Measurements from ENCODE around the gene MDC1.

The MDC1 gene

DNA sequence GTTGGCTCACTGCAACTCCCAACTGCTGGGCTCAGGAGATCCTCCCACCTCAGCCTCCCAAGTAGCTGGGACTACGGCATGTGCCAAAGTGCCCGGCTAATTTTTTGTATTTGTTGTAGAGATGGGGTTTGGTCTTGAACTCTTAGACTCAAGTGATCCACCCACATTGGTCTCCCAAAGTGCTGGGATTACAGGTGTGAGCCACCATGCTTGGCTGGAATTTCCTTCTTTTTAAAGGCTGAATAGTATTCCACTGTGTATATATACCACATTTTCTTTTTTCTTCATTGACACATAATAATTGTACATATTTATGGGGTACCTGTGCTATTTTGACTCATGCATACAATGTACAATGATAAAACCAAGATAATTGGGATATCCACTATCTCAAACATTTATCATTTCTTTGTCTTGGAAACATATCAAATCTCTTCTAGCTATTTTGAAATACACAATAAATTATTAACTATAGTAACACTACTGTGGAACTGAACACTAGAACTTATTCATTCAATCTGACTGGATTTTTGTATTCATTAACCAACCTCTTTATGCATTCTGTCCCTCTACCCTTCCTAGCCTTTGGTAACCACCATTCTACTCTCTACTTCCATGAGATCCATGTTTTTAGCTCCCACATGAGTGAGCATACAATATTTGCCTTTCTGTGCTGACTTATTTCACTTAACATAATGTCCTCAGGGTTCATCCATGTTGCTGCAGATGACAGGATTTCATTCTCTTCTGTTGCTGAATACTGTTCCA lies 7.8 kb downstream of the MDC1 start:
- Histone ChIP-seq H3K4me3 (ENCODE audit: low read length) (no peak overlapping the region), H3K36me3 (ENCODE audit: insufficient read depth, low read length) (peaks cover 92% of the 10 kb centered on the region), H3K27ac (ENCODE audit: low read depth, low read length) (no peak overlapping the region), H3K9me3 (ENCODE audit: insufficient read depth, low read depth, low read length) (no peaks in the 10 kb centered on the region), H3K27me3 (ENCODE audit: insufficient read depth, low read length) (no peaks in the 10 kb centered on the region), H3K9ac (ENCODE audit: low read depth, low read length) (no peak overlapping the region), H3K4me1 (ENCODE audit: insufficient read depth, low read length) (no peaks in the 10 kb centered on the region)
- WGBS, result 100% methylated on average over 2 of the region's 2 CpGs

- Histone ChIP-seq H3K4me3 (ENCODE audit: low read length) (no peak overlapping the region), H3K4me1 (ENCODE audit: insufficient read depth, low read length) (no peaks in the 10 kb centered on the region), H3K36me3 (ENCODE audit: insufficient read depth, low read length) (peaks cover 92% of the 10 kb centered on the region), H3K27me3 (ENCODE audit: insufficient read depth, low read length) (no peaks in the 10 kb centered on the region), H3K9me3 (ENCODE audit: insufficient read depth, low read depth, low read length) (no peaks in the 10 kb centered on the region), H3K27ac (ENCODE audit: low read depth, low read length) (no peak overlapping the region), H3K9ac (ENCODE audit: low read depth, low read length) (no peak overlapping the region)
- WGBS, result 88% methylated on average over 6 of the region's 6 CpGs
Measured at GRCh38 chr6:30707281-30707850, 9.7 kb downstream of the MDC1 start.

GRCh38 chr6:30705620-30706019 lies 11.5 kb downstream of the MDC1 start:
- Histone ChIP-seq H3K36me3 (ENCODE audit: insufficient read depth, low read length) (peaks cover 86% of the 10 kb centered on the region), H3K4me1 (ENCODE audit: insufficient read depth, low read length) (no peaks in the 10 kb centered on the region), H3K27me3 (ENCODE audit: insufficient read depth, low read length) (no peaks in the 10 kb centered on the region), H3K9me3 (ENCODE audit: insufficient read depth, low read depth, low read length) (no peaks in the 10 kb centered on the region), H3K27ac (ENCODE audit: low read depth, low read length) (no peak overlapping the region), H3K4me3 (ENCODE audit: low read length) (no peak overlapping the region), H3K9ac (ENCODE audit: low read depth, low read length) (no peak overlapping the region)
- WGBS, result 94% methylated on average over 4 of the region's 4 CpGs

DNA sequence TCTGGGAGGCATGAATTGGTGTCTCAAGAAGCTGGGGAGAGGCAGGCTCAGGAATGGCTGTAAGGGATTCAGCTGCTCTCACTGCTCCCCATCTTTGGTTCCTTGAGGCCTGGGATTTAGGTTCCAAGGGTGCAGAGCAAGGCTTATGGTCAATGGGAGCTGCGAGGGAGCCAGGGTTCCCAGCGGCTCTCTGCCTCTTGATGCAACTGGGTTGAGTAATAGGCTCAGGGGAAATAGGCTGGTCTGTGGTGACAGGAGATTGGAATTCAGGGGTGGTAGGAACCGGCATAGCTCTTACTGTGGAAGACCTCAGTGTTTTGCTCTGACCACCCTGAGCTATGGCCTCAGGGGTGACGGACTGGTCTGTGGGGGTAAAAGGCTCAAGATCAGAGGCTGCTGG lies 13.3 kb downstream of the MDC1 start:
- Histone ChIP-seq H3K9ac (ENCODE audit: low read depth, low read length) (no peak overlapping the region), H3K4me1 (ENCODE audit: insufficient read depth, low read length) (no peaks in the 10 kb centered on the region; the same call in 1 of the 2 replicates), H3K9me3 (ENCODE audit: insufficient read depth, low read depth, low read length) (no peaks in the 10 kb centered on the region), H3K36me3 (ENCODE audit: insufficient read depth, low read length) (peaks cover 83% of the 10 kb centered on the region), H3K4me3 (ENCODE audit: low read length) (no peak overlapping the region), H3K27ac (ENCODE audit: low read depth, low read length) (no peak overlapping the region), H3K27me3 (ENCODE audit: insufficient read depth, low read length) (no peaks in the 10 kb centered on the region)
- whole genome bisulfite sequencing, result 96% methylated on average over 4 of the region's 4 CpGs

GRCh38 chr6:30703011-30703410 lies 14.1 kb downstream of the MDC1 start:
- Histone ChIP-seq H3K4me3 (ENCODE audit: low read length) (no peak overlapping the region), H3K4me1 (ENCODE audit: insufficient read depth, low read length) (no peaks in the 10 kb centered on the region; the same call in 1 of the 2 replicates), H3K9me3 (ENCODE audit: insufficient read depth, low read depth, low read length) (no peaks in the 10 kb centered on the region), H3K27me3 (ENCODE audit: insufficient read depth, low read length) (no peaks in the 10 kb centered on the region), H3K36me3 (ENCODE audit: insufficient read depth, low read length) (peaks cover 75% of the 10 kb centered on the region), H3K27ac (ENCODE audit: low read depth, low read length) (no peak overlapping the region), H3K9ac (ENCODE audit: low read depth, low read length) (no peak overlapping the region)
- WGBS, result 98% methylated on average over 10 of the region's 10 CpGs

GRCh38 chr6:30700340-30700739 lies 16.7 kb downstream of the MDC1 start:
- no peaks in the 10 kb centered on the region for H3K27me3 ChIP-seq (ENCODE audit: insufficient read depth, low read length)
- H3K9ac ChIP-seq (ENCODE audit: low read depth, low read length), result no peak overlapping the region
- 60% methylated on average over 4 of the region's 4 CpGs for WGBS
- H3K4me3 ChIP-seq (ENCODE audit: low read length), result no peak overlapping the region
- H3K36me3 ChIP-seq (ENCODE audit: insufficient read depth, low read length), result peaks cover 54% of the 10 kb centered on the region
- 0 out of 2 replicates have a peak overlapping the region, but pooled peaks have one; percentile 18 for H3K27ac ChIP-seq (ENCODE audit: low read depth, low read length)
- H3K9me3 ChIP-seq (ENCODE audit: insufficient read depth, low read depth, low read length), result no peaks in the 10 kb centered on the region
- H3K4me1 ChIP-seq (ENCODE audit: insufficient read depth, low read length), result no peaks in the 10 kb centered on the region; the same call in 1 of the 2 replicates

DNA sequence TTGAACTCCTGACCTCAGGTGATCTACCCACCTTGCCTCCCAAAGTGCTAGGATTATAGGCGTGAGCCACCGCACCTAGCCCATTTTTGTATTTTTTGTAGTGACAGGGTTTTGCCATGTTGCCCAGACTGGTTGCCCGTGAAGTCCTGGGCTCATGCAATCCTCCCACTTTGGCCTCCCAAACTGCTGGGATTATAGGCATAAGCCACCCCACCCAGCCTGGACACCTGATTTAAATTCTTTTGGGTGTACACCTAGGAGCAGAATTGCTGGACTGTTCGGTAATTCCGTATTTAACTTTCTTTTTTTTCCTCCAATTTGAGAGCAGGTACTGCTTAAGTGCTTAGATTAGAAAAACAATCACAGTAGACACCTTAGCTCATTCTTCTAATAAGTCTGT lies 20.6 kb downstream of the MDC1 start:
- Histone ChIP-seq H3K9me3 (ENCODE audit: insufficient read depth, low read depth, low read length) (no peaks in the 10 kb centered on the region), H3K36me3 (ENCODE audit: insufficient read depth, low read length) (peaks cover 18% of the 10 kb centered on the region), H3K4me1 (ENCODE audit: insufficient read depth, low read length) (peaks cover 3% of the 10 kb centered on the region; the same call in 1 of the 2 replicates), H3K27me3 (ENCODE audit: insufficient read depth, low read length) (no peaks in the 10 kb centered on the region), H3K9ac (ENCODE audit: low read depth, low read length) (no peak overlapping the region), H3K4me3 (ENCODE audit: low read length) (no peak overlapping the region), H3K27ac (ENCODE audit: low read depth, low read length) (no peak overlapping the region)
- 92% methylated on average over 5 of the region's 5 CpGs for WGBS

DNA sequence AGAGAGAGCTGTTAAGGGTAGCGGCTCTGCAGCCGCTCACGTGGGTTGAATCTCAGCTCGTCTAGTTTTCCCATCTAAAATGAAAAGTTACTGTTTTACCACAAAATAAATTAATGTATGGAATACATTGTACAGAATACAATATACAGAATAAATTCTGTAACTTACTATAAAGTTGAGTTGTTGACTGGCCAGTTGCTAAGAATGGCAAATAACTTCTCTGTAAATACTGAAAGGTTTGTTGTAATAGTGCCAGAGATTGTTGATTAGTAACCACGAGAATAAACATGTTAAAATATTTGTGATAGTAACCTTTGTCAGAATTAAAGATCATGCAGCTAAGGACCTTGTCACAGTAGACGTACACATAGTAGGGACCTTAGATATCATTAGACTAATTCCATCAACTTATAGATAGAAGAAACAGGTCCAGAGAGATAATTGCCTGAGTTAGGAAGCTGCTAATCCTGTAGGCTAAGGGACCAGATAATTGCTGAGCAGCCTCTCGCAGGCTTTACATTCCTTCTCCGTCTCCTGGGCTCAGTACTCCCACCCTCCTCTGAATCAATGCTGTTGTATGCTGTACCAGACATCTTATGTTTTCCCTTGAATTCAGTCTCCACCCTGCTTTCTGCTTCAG lies 25.8 kb downstream of the MDC1 start:
- no peaks in the 10 kb centered on the region for H3K36me3 ChIP-seq (ENCODE audit: insufficient read depth, low read length)
- 45% methylated on average over 4 of the region's 8 CpGs for WGBS
- H3K9me3 ChIP-seq (ENCODE audit: insufficient read depth, low read depth, low read length), result no peaks in the 10 kb centered on the region
- no peaks in the 10 kb centered on the region for H3K27me3 ChIP-seq (ENCODE audit: insufficient read depth, low read length)
- peaks cover 15% of the 10 kb centered on the region; the same call in 1 of the 2 replicates for H3K4me1 ChIP-seq (ENCODE audit: insufficient read depth, low read length)
- peak overlapping the region; percentile 39; the same call in 1 of the 2 replicates for H3K9ac ChIP-seq (ENCODE audit: low read depth, low read length)
- H3K4me3 ChIP-seq (ENCODE audit: low read length), result peak overlapping the region; percentile 86
- H3K27ac ChIP-seq (ENCODE audit: low read depth, low read length), result peak overlapping the region; percentile 43; the same call in 1 of the 2 replicates

DNA sequence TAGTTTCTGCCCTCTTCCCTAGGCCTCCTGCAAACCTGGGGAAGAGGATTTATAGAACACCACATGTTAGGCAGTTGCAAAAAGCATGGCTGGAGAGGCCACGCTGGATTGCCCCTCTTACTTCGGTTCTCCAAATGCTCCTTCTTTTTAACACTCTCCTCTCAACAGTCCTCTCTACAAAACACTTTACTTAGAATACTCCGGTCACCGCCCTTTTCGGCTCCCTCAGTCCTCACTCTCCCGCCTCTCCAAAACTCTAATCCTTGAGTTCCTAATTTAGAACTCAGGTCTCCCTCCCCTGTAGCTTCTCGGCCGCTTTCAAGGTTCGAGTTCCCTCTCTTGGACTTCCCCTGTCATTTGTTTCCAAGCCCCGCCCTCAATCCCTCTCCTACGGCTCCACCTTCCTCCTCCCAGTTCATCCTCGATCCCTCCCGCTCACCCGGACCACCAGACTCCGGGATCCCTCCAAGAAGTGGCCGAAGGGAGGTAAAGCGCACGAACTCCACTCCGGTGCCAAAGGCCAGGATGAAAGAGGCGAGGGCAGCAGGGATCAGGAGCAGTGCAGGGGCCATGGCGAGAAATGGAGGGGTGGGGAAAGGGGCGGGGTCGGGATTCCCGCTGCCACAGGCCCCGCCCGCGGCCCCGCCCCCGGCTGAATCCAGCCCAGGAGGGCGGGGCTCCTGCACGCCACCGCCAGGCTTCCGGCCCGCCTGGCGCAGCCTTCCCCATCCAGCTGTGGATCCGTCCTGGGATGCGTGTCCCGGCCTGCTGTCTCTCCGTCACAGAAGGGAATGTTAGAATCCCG lies 26.5 kb downstream of the MDC1 start, which contains the start of gene NRM:
TSS of gene NRM (minus strand) at position 582 of the 805 bp plus-strand sequence. CDS start at position 572, 10 bp downstream.
- Histone ChIP-seq H3K9me3 (ENCODE audit: insufficient read depth, low read depth, low read length) (no peaks in the 10 kb centered on the region), H3K36me3 (ENCODE audit: insufficient read depth, low read length) (no peaks in the 10 kb centered on the region), H3K9ac (ENCODE audit: low read depth, low read length) (peak within 1 kb of the TSS; percentile 65; the same call in 1 of the 2 replicates), H3K4me3 (ENCODE audit: low read length) (peak within 1 kb of the TSS; percentile 86), H3K27me3 (ENCODE audit: insufficient read depth, low read length) (no peaks in the 10 kb centered on the region), H3K4me1 (ENCODE audit: insufficient read depth, low read length) (peaks cover 16% of the 10 kb centered on the region; the same call in 1 of the 2 replicates), H3K27ac (ENCODE audit: low read depth, low read length) (peak within 1 kb of the TSS; percentile 79; the same call in 1 of the 2 replicates)
- under 1% methylated on average over 40 of the region's 40 CpGs for WGBS

GRCh38 chr6:30689985-30690384 lies 27.1 kb downstream of the MDC1 start:
- Histone ChIP-seq H3K4me3 (ENCODE audit: low read length) (peak overlapping the region; percentile 86), H3K36me3 (ENCODE audit: insufficient read depth, low read length) (no peaks in the 10 kb centered on the region), H3K9ac (ENCODE audit: low read depth, low read length) (peak overlapping the region; percentile 65; the same call in 1 of the 2 replicates), H3K9me3 (ENCODE audit: insufficient read depth, low read depth, low read length) (no peaks in the 10 kb centered on the region), H3K27ac (ENCODE audit: low read depth, low read length) (no peak overlapping the region), H3K27me3 (ENCODE audit: insufficient read depth, low read length) (no peaks in the 10 kb centered on the region), H3K4me1 (ENCODE audit: insufficient read depth, low read length) (peaks cover 20% of the 10 kb centered on the region)
- WGBS, result 59% methylated on average over 4 of the region's 4 CpGs

Measured in HUES64 (cell line).